Breast epithelium (tissue), 4 donors: ENCODE results near the gene MED20. TPM values are rescaled to one million over a fixed set of nuclear protein-coding genes. Genes with fewer than 3 reads are reported as not detected.
"Not testable (repeated sequence)": the region's sequence is repeated elsewhere in the genome, so short reads cannot be mapped to it uniquely, and the experiment has no call there.

Experiments
- DNase-seq, 2 donors: peaks; one replicate each; pipeline ENCODE4 v3.0.0-alpha.2; 2019; ENCODE audit warnings: low spot score in 2 of 2
- H3K27ac ChIP-seq, 2 donors: fragments of 200-600 bp; sonication (generic) in 1 of 2; one replicate each; pipeline ENCODE4 v1.5.1; 2016 to 2019; ENCODE audit warnings: mild to moderate bottlenecking in 1 of 2
- H3K27me3 ChIP-seq, 2 donors: fragments of 200-600 bp; sonication (generic) in 1 of 2; one replicate each; pipeline versions ENCODE4 v1.5.1 to v1.6.0; 2017 to 2019; ENCODE audit warnings: control low read depth in 1 of 2, mild to moderate bottlenecking in 1 of 2
- H3K36me3 ChIP-seq: fragments of 200-600 bp; one replicate; pipeline ENCODE4 v1.5.1; 2019
- H3K4me1 ChIP-seq, 2 donors: fragments of 200-600 bp; sonication (generic); one replicate each; pipeline ENCODE4 v1.5.1; 2016 to 2019; ENCODE audit warnings: control low read depth in 1 of 2
- H3K4me3 ChIP-seq, 3 donors: fragments of 200-600 bp; sonication (generic); 1 replicate in 2 of 3; 2 replicates in 1 of 3; pipeline ENCODE4 v1.5.1; 2016 to 2019; ENCODE audit warnings: mild to moderate bottlenecking in 3 of 3, moderate library complexity in 2 of 3
- H3K9me3 ChIP-seq, 2 donors: fragments of 200-600 bp; sonication (generic) in 1 of 2; one replicate each; pipeline ENCODE4 v1.5.1; 2016 to 2019; ENCODE audit warnings: control low read depth in 1 of 2
- CTCF ChIP-seq, 3 donors: fragments of 450-650 bp; IDR thresholded peaks; one replicate each; pipeline ENCODE4 v1.5.1; 2016 to 2017; ENCODE audit warnings: antibody characterized with exemption in 3 of 3, mild to moderate bottlenecking in 3 of 3, moderate library complexity in 3 of 3
- POLR2A ChIP-seq: fragments of 450-650 bp; IDR thresholded peaks from one replicate; pipeline ENCODE4 v1.6.1; 2016; ENCODE audit warnings: antibody characterized with exemption, mild to moderate bottlenecking, moderate library complexity
- POLR2AphosphoS5 ChIP-seq, 3 donors: sonication (generic); formaldehyde crosslinking; IDR thresholded peaks; one replicate each; pipeline ENCODE4 v1.6.1; 2017; ENCODE audit warnings: antibody characterized with exemption in 3 of 3
- intact Hi-C: fragments of 100-400 bp; cut with DNase I; formaldehyde crosslinking; loops from one replicate; pipeline ENCODE4 v1.15.1; 2023; ENCODE audit warnings: low total_unique reads
- total RNA-seq, 3 donors: library from RNA; depleted of rRNA; stranded (reverse); fragments of >200 nt; gene quantifications; one replicate each; pipeline ENCODE4 v1.1.0, GENCODE V29; 2016

Gene MED20
- total RNA-seq, 3 donors from 2014 or later: 9.8 to 16.5 (median 9.8) TPM

GRCh38 chr6:41943456-41943855, 22.5 kb upstream of the MED20 start:
- TF ChIP-seq CTCF (IDR thresholded peaks at IDR 0.05): no peak
- no peak for TF ChIP-seq POLR2A
- no peak for TF ChIP-seq POLR2AphosphoS5 (IDR thresholded peaks at IDR 0.05)
- Histone ChIP-seq H3K4me1 (peaks cover 19 to 26% of the 10 kb centered on the region in 2 donors), H3K9me3 (no peaks in the 10 kb centered on the region), H3K27me3 (no peaks in the 10 kb centered on the region), H3K27ac (no peak overlapping the region), H3K4me3 (no peak overlapping the region), H3K36me3 (no peaks in the 10 kb centered on the region)
- DNase-seq: no peak
- intact Hi-C loops: no loop called here

- H3K9me3 ChIP-seq, H3K27me3 ChIP-seq, intact Hi-C loops, H3K4me3 ChIP-seq, H3K36me3 ChIP-seq, DNase-seq, H3K27ac ChIP-seq: not testable (repeated sequence)
- H3K4me1 ChIP-seq: peaks cover 19 to 26% of the 10 kb centered on the region in 2 donors
These were observed 21.9 kb upstream of the MED20 start for GRCh38 chr6:41942882-41943281.

GRCh38 chr6:41942067-41942851, 21.3 kb upstream of the MED20 start:
- no peak for TF ChIP-seq POLR2AphosphoS5 (IDR thresholded peaks at IDR 0.05)
- no peak for TF ChIP-seq CTCF (IDR thresholded peaks at IDR 0.05)
- no peak for TF ChIP-seq POLR2A
- no peaks in the 10 kb centered on the region for H3K27me3 ChIP-seq
- no peaks in the 10 kb centered on the region for H3K36me3 ChIP-seq
- no peaks in the 10 kb centered on the region for H3K9me3 ChIP-seq
- peaks cover 19 to 26% of the 10 kb centered on the region in 2 donors for H3K4me1 ChIP-seq
- peak overlapping the region; percentile 14 to 80 for H3K27ac ChIP-seq
- H3K4me3 ChIP-seq: peak overlapping the region; percentile 59 to 94 (median 82)
- DNase-seq: no peak
- intact Hi-C loops: no loop called here

- Histone ChIP-seq H3K27me3 (no peaks in the 10 kb centered on the region), H3K27ac (peak within 1 kb of the TSS; percentile 14 to 80), H3K36me3 (no peaks in the 10 kb centered on the region), H3K4me1 (peaks cover 19 to 26% of the 10 kb centered on the region in 2 donors), H3K4me3 (peak within 1 kb of the TSS; percentile 59 to 94 (median 82)), H3K9me3 (no peaks in the 10 kb centered on the region)
- DNase-seq: peak; percentile 71 to 81
- intact Hi-C loops: no loop called here
- TF ChIP-seq CTCF (IDR thresholded peaks at IDR 0.05): no peak
- TF ChIP-seq POLR2AphosphoS5 (IDR thresholded peaks at IDR 0.05): no peak
- no peak for TF ChIP-seq POLR2A
These were observed 20.5 kb upstream of the MED20 start, which contains the start of gene CCND3 for GRCh38 chr6:41941280-41942066. TSS of gene CCND3 (minus strand) at chr6:41941808. CDS start at chr6:41941649, 159 bp downstream.

GRCh38 chr6:41940759-41941279, 19.9 kb upstream of the MED20 start:
- H3K4me3 ChIP-seq: peak overlapping the region; percentile 59 to 94 (median 82)
- DNase-seq: peak in 1 of 2 donors; percentile 56
- peaks cover 1% of the 10 kb centered on the region for H3K36me3 ChIP-seq
- no peaks in the 10 kb centered on the region for H3K9me3 ChIP-seq
- TF ChIP-seq POLR2A: no peak
- TF ChIP-seq POLR2AphosphoS5 (IDR thresholded peaks at IDR 0.05): no peak
- no peak for TF ChIP-seq CTCF (IDR thresholded peaks at IDR 0.05)
- peaks cover 19 to 26% of the 10 kb centered on the region in 2 donors for H3K4me1 ChIP-seq
- no peaks in the 10 kb centered on the region for H3K27me3 ChIP-seq
- H3K27ac ChIP-seq: peak overlapping the region; percentile 14 to 80
- intact Hi-C loops: no loop called here
